Muscle layer of colon (tissue), 2 donors: ENCODE results near the gene PNPLA5.

Source experiments
- H3K27ac ChIP-seq: one replicate; pipeline ENCODE4 v1.7.0; 2013; ENCODE audit warnings: low read depth, mild to moderate bottlenecking, low read length, moderate library complexity
- H3K27me3 ChIP-seq, 2 donors: one replicate each; pipeline ENCODE4 v1.7.0; 2013; ENCODE audit warnings: low read length in 2 of 2, mild to moderate bottlenecking in 2 of 2; ENCODE audit not compliant: insufficient read depth in 2 of 2, control insufficient read depth in 1 of 2
- H3K36me3 ChIP-seq: one replicate; pipeline ENCODE4 v1.7.0; 2013; ENCODE audit warnings: mild to moderate bottlenecking, low read length; ENCODE audit not compliant: insufficient read depth
- H3K4me1 ChIP-seq: one replicate; pipeline ENCODE4 v1.7.0; 2013; ENCODE audit warnings: mild to moderate bottlenecking, low read length; ENCODE audit not compliant: insufficient read depth
- H3K4me3 ChIP-seq, 2 donors: one replicate each; pipeline ENCODE4 v1.7.0; 2013; ENCODE audit warnings: low read length in 2 of 2, low read depth in 1 of 2, mild to moderate bottlenecking in 1 of 2, moderate library complexity in 1 of 2
- H3K9ac ChIP-seq: one replicate; pipeline ENCODE4 v1.7.0; 2013; ENCODE audit warnings: low read length
- H3K9me3 ChIP-seq: one replicate; pipeline ENCODE4 v1.7.0; 2013; ENCODE audit warnings: mild to moderate bottlenecking, low read length
- donor health status: abdominal sarcoma.
- donor health status: Adenocarcinoma of cecum.

PNPLA5 gene

DNA sequence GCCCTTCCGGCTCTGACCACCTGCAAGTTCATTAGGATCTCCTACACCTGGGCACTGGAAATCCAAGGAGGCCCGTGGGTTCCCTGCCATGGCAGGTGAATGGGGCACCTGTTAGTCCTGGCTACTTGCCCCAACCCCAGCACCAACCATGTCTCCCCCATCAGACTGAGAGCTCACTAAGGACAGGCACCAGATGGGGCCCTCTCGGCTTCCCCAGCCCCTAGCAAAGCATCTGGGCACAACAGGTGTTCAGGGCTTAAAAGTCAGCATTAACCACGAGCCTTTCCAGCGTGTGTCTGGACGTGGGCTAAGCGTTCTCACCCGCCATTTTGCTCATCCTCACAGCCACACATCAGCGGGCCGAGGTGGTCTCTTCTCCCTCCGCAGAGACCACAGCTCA is 31.7 kb downstream of the PNPLA5 start:
- Histone ChIP-seq H3K4me3 (no peak overlapping the region), H3K9ac (no peak overlapping the region), H3K4me1 (no peaks in the 10 kb centered on the region), H3K27ac (no peak overlapping the region), H3K9me3 (no peaks in the 10 kb centered on the region), H3K36me3 (no peaks in the 10 kb centered on the region), H3K27me3 (peaks cover 16 to 22% of the 10 kb centered on the region in 2 donors)

DNA sequence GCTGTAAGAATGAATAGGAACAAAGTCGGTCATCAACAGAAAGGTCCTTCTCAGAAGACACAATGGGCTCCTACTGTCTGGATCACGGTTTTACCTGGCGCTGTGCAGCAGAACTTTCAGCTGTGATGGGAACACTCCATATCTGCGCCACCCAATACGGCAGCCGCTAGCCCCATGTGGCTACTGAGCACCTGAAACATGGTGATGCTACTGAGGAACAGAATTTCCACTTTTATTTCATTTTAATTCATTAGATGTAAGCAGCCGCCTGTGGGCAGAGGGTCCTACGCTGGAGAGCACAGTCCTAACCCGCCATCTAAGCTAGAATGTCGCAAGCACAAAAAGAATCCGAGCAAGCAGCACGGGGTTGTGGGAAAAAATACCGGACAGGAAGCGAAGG is 32.2 kb downstream of the PNPLA5 start:
- H3K4me3 ChIP-seq: no peak overlapping the region
- no peaks in the 10 kb centered on the region for H3K36me3 ChIP-seq
- no peak overlapping the region for H3K27ac ChIP-seq
- H3K9ac ChIP-seq: no peak overlapping the region
- peaks cover 16 to 22% of the 10 kb centered on the region in 2 donors for H3K27me3 ChIP-seq
- H3K4me1 ChIP-seq: no peaks in the 10 kb centered on the region
- no peaks in the 10 kb centered on the region for H3K9me3 ChIP-seq

DNA sequence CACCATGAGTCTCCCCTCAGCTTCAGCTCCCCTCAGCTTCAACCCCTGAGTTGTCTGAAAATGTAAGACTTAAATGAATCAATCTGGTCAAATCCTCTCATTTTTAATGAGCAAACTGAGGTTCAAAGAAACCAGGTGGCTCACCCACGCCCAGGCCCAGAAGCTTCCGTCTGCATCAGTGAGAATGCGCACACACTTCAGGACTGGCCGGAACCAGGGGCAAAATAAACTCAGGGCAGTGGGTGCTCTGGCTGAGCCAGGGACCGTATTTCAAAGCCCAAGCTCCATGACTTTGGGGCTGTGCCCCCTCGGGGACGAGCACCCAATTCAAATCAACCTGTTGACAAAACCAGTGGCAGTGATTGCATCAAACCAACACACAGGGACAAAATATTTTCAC is 32.6 kb downstream of the PNPLA5 start:
- no peak overlapping the region for H3K4me3 ChIP-seq
- peaks cover 13 to 22% of the 10 kb centered on the region in 2 donors for H3K27me3 ChIP-seq
- H3K9ac ChIP-seq: no peak overlapping the region
- H3K4me1 ChIP-seq: no peaks in the 10 kb centered on the region
- H3K27ac ChIP-seq: no peak overlapping the region
- no peaks in the 10 kb centered on the region for H3K9me3 ChIP-seq
- H3K36me3 ChIP-seq: no peaks in the 10 kb centered on the region

DNA sequence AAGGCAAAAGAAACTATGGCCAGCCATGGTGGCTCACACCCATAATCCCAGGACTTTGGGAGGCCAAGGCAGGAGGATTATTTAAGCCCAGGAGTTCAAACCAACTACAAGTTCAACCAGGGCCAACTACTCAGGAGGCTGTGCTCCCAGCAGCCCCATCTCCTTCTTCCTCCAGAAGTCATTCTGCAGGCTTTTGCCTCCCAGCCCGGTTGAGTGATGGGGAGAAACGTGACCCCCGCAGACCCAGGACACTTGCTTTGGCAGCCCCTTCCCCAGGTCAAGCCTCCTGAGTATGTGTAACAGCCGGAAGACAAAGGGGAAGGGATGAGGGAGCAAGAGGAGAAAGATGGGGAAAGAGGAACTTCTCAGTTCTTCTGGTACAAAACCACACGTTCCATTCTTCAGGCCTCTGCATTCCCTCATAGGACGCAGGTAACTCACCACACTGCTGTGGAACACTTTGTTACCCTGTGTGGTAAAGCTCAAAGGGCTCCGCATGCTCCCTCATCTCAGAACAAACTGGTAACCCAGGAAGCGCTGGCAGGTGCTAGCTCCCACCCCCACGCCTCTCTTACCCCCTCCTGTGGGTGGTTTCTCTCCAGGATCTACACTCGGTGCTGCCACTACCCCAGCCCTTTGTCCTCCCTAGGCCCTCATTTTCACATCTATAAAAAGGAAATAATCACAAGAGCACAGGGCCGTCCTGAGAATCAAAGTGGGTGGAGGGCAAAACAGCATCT is 33.5 kb downstream of the PNPLA5 start:
- Histone ChIP-seq H3K36me3 (no peaks in the 10 kb centered on the region), H3K9me3 (no peaks in the 10 kb centered on the region), H3K27me3 (peaks cover 6 to 22% of the 10 kb centered on the region in 2 donors), H3K4me1 (no peaks in the 10 kb centered on the region), H3K4me3 (no peak overlapping the region), H3K27ac (no peak overlapping the region), H3K9ac (no peak overlapping the region)

DNA sequence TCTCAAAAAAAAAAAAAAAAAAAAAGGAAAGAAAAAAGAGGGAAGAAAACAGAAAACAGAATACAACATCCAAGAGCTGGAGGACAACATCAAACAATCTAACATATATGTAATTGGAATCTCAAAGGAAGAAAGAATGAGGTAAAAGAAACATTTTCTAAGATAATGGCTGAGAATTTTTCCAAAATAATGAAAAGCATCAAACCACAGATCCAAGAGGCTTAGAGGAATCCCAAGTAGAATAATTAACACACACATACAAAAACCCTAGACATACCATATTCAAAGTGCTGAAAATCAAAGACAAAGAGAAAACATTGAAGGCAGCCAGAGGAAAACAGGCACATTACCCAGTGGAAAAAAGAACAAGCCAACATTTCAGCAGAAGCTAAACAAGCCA is 34.4 kb downstream of the PNPLA5 start:
- Histone ChIP-seq H3K4me3 (no peak overlapping the region), H3K4me1 (no peaks in the 10 kb centered on the region), H3K27ac (no peak overlapping the region), H3K27me3 (peaks cover 6 to 24% of the 10 kb centered on the region in 2 donors), H3K9ac (no peak overlapping the region), H3K36me3 (no peaks in the 10 kb centered on the region), H3K9me3 (no peaks in the 10 kb centered on the region)

DNA sequence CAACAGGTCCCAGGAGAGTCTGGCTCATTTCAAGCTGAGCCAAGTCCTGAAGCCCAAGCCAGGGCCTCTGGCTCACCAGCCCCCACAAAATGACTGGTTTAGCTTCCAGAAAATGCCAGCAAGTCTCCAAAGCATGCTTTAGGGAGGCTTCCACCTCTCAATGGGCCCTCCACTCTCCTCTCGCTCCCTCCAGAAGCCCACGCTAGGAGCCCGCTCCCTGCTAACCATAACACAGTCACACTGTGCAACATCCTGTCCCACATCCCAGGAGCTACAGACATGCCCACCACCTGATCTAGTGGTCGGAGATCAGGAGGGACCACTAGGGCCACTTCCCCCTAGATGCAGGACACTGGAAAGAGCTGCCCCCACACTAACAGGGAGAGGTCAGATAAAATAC is 36.4 kb downstream of the PNPLA5 start:
- Histone ChIP-seq H3K9ac (no peak overlapping the region), H3K4me3 (no peak overlapping the region), H3K9me3 (no peaks in the 10 kb centered on the region), H3K27ac (no peak overlapping the region), H3K36me3 (no peaks in the 10 kb centered on the region), H3K4me1 (no peaks in the 10 kb centered on the region), H3K27me3 (peaks cover 0 to 18% of the 10 kb centered on the region in 2 donors)

DNA sequence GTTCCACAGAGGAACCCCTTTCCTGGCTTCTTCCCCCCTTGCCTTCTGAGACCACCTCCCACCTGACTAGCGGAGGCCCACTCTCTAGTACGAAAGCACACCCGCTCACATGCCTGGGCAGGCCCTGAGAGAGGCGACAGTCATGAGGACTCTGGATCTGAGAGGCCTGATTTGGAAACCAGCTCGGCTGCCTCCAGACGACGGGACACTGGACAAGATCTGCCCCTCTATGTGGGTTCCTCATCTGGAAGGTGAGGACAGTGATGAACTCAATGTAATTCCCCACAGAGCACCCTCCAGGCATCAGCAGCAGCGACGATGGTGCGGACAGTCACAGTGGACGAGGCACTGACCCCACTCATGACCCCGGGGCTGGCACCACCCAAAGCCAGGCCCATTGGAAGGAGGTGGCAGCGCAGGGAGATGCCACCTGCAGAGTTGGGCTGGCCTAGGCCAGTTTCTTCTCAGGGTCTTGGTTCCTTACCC is 37.0 kb downstream of the PNPLA5 start:
- peaks cover 0 to 13% of the 10 kb centered on the region in 2 donors for H3K27me3 ChIP-seq
- no peak overlapping the region for H3K27ac ChIP-seq
- no peak overlapping the region for H3K9ac ChIP-seq
- H3K4me1 ChIP-seq: no peaks in the 10 kb centered on the region
- H3K9me3 ChIP-seq: no peaks in the 10 kb centered on the region
- no peak overlapping the region for H3K4me3 ChIP-seq
- no peaks in the 10 kb centered on the region for H3K36me3 ChIP-seq

DNA sequence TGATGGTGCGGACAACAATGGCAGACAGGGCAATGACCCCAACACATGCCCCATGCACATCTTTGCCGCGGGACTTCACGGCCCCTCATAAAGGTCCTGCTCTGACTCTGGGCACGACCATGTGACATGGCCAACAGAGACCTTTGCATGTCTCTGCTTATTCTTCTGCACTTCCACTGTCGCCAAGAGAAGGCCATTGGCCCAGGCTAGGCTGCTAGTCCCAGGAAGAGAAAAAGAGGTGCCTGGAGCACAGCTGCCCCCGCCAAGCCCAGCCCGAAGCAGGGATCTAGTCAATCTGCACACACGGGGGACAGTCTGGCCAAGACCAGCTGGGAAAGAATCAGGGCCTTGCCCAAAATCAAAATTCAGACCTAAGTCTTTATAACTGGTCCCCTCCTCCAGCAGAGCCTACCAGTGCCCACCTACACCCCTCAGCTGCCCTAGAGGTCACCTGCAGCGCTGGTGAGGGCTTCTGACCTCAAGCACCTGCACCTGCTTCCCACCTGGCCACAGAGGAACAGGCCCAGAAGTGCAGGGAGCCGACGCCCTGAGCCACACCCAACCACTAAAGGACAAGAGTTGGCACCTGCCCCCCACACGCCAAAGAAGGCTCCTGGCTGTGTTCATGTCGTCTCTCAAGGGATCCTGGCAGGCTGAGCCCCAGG is 37.6 kb downstream of the PNPLA5 start:
- H3K9ac ChIP-seq: no peak overlapping the region
- H3K4me1 ChIP-seq: no peaks in the 10 kb centered on the region
- H3K27me3 ChIP-seq: peaks cover 0 to 9% of the 10 kb centered on the region in 2 donors
- H3K36me3 ChIP-seq: no peaks in the 10 kb centered on the region
- no peaks in the 10 kb centered on the region for H3K9me3 ChIP-seq
- H3K27ac ChIP-seq: no peak overlapping the region
- H3K4me3 ChIP-seq: no peak overlapping the region

DNA sequence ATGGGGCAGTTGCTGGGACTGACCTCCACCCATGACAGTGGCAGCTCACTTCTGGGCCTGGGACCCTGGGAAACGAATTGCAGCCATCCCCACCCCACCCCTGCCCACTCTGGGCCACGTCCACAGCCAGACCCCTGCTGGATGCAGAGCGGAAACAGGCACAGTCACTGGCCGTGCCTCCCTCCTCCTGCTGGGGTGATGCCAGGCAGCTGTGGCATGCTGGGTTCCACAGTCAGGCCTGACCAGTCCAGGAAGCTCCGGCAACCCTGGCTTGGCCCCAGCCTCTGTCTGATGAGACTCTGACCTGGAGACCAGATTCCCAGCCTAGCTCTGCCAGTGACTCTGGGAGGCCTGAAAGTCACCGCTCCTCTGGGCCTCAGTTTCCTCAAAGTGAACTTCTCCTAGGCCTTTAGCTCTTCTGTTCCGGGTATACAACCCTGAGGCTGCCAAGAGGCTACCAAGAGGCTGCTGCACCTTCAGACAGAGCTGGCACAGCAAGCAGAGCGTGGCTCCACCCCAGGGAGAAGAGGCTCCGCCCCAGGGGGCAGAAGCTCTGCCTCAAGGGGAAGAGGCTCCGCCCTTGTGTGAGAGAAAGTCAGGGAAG is 38.4 kb downstream of the PNPLA5 start:
- no peaks in the 10 kb centered on the region for H3K9me3 ChIP-seq
- H3K9ac ChIP-seq: no peak overlapping the region
- H3K27ac ChIP-seq: no peak overlapping the region
- H3K4me3 ChIP-seq: no peak overlapping the region
- H3K36me3 ChIP-seq: no peaks in the 10 kb centered on the region
- H3K27me3 ChIP-seq: peaks cover 0 to 5% of the 10 kb centered on the region in 2 donors
- H3K4me1 ChIP-seq: no peaks in the 10 kb centered on the region

DNA sequence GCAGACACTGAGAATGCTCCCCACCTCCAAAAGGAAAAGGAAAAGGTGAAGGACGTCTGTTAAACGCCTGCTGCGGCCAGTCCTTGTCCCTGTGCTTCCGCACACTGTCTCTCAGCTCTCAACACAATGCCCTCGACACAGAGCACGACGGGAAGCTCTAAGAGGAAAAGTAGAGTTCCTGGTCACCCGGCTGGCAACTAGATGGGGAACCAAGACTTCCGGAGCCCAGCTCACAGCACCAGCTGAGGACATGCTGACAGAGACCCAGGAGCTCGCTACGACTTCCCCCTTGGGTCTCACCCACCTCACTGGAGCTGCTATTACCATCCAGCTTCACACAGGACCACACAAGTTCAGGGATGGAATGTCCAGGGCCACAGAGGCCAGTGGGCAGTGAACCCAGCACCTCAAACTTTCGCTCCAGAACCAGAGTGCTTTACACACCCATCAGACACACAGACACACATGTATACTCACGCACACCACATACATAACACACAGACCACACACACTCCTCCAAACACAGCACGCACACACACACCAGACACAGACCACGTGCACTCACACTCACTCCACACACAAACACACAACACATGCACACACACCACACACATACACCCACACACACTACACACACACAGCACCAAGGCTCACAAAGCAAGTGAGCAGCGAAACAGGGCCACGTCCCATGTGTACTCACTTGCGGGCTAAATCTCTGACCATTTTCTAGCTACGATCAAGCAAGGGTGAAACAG is 39.1 kb downstream of the PNPLA5 start:
- H3K4me3 ChIP-seq: no peak overlapping the region
- no peaks in the 10 kb centered on the region for H3K9me3 ChIP-seq
- H3K36me3 ChIP-seq: no peaks in the 10 kb centered on the region
- H3K27me3 ChIP-seq: peaks cover 0 to 5% of the 10 kb centered on the region in 2 donors
- no peak overlapping the region for H3K9ac ChIP-seq
- no peaks in the 10 kb centered on the region for H3K4me1 ChIP-seq
- no peak overlapping the region for H3K27ac ChIP-seq

DNA sequence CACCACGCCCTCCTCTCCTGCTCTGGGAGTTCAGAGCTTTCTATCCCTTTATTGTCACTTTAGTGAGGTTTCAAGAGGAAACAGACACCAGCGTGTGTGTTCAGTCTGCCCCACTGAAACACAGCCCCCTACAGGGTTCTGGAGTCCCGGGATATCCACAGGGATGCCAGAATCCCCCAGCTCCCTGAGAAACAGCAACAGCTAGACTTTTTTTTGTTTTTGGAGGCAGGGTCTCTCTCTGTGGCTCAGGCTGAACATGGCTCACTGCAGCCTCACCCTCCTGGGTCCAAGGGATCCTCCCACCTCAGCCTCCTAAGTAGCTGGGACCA is 39.9 kb downstream of the PNPLA5 start:
- Histone ChIP-seq H3K9me3 (no peaks in the 10 kb centered on the region), H3K4me1 (no peaks in the 10 kb centered on the region), H3K27me3 (peaks cover 0 to 5% of the 10 kb centered on the region in 2 donors), H3K4me3 (no peak overlapping the region), H3K36me3 (no peaks in the 10 kb centered on the region), H3K27ac (no peak overlapping the region), H3K9ac (no peak overlapping the region)
